K562 (cell line): ENCODE results near the gene LMTK2. TPM values are rescaled to one million over a fixed set of nuclear protein-coding genes. Genes with fewer than 3 reads are reported as not detected.

Source experiments
- ATAC-seq: fragments of 200-7000 bp; cut with Tn5 transposase; 3 replicates; pipeline ENCODE4 v1.9.1; 2020; ENCODE audit warnings: moderate library complexity
- BruUV-seq: library from RNA; stranded (reverse); fragments of 400-500 nt; replicated peaks from 2 replicates; lab custom pipeline; 2021; lab: Mats Ljungman, UMichigan
- CTCF ChIA-PET: fragments of 300-600 bp; formaldehyde crosslinking; extraction: SDS; loops from one replicate; lab custom pipeline; 2021; ENCODE audit warnings: low intra/inter-chr PET ratio; lab: Yijun Ruan, JAX
- POLR2A ChIA-PET: fragments of 300-600, 350-650 bp; sonication (Branson Sonifier 250); formaldehyde crosslinking; extraction: SDS; loops from one replicate; lab custom pipeline; 2021; ENCODE audit warnings: antibody characterized with exemption, inconsistent platforms; lab: Yijun Ruan, JAX
- DNase-seq, 4 experiments: peaks; one replicate each; pipeline versions ENCODE4 v3.0.0 to v3.0.0-alpha.2; 2011 to 2018; ENCODE audit warnings: low spot score in 3 of 4, mixed read lengths in 3 of 4; ENCODE audit errors: extremely low read depth in 1 of 4
- FAIRE-seq: peaks from 2 replicates; lab custom pipeline; 2011; peaks lifted over from hg19 to GRCh38; lab: Jason Lieb, UNC
- H2AFZ ChIP-seq: 2 replicates; pipeline ENCODE4 v1.6.0; 2011; ENCODE audit warnings: low read depth, low read length, control low read depth, inconsistent platforms
- H3K27ac ChIP-seq: fragments of 200-600 bp; 3 replicates; pipeline ENCODE4 v1.8.0; 2011; ENCODE audit warnings: low read depth, mild to moderate bottlenecking, control low read depth, inconsistent platforms, low read length, moderate library complexity, mixed read lengths; ENCODE audit errors: extremely low read depth
- H3K27me3 ChIP-seq, 2 experiments: fragments of 300-600 bp in 1 of 2; 2 replicates in 1 of 2; 3 replicates in 1 of 2; pipeline versions ENCODE4 v1.6.0 to v1.8.0; 2011; ENCODE audit warnings: inconsistent platforms in 2 of 2, low read length in 2 of 2, mild to moderate bottlenecking in 1 of 2, mixed read lengths in 1 of 2, moderate library complexity in 1 of 2; ENCODE audit not compliant: control insufficient read depth in 2 of 2, insufficient read depth in 2 of 2
- H3K36me3 ChIP-seq: fragments of 300-600 bp; 3 replicates; pipeline ENCODE4 v1.8.0; 2011; ENCODE audit warnings: mild to moderate bottlenecking, low read length, inconsistent platforms; ENCODE audit not compliant: control insufficient read depth, insufficient read depth
- H3K4me1 ChIP-seq, 2 experiments: fragments of 200-600 bp in 1 of 2; replicated peaks in 1 of 2; 2 replicates in 1 of 2; 3 replicates in 1 of 2; pipeline versions ENCODE4 v1.5.1 to v1.8.0; 2011; ENCODE audit warnings: inconsistent platforms in 2 of 2, low read length in 2 of 2, mild to moderate bottlenecking in 1 of 2, mixed read lengths in 1 of 2, moderate library complexity in 1 of 2; ENCODE audit not compliant: control insufficient read depth in 2 of 2, insufficient read depth in 2 of 2
- H3K4me2 ChIP-seq: 2 replicates; pipeline ENCODE4 v1.6.1; 2011; ENCODE audit warnings: low read length, control low read depth, inconsistent platforms, mixed read lengths; ENCODE audit not compliant: insufficient read depth
- H3K4me3 ChIP-seq: fragments of 200-600 bp; sonication (generic), shearing (Covaris generic); 2 replicates; pipeline ENCODE4 v1.5.1; 2016; ENCODE audit warnings: control low read depth, inconsistent platforms
- H3K79me2 ChIP-seq: fragments of 200-600 bp; 3 replicates; pipeline ENCODE4 v1.8.0; 2011; ENCODE audit warnings: low read length, inconsistent platforms; ENCODE audit not compliant: control insufficient read depth, insufficient read depth
- H3K9ac ChIP-seq, 2 experiments: 2 replicates each; pipeline versions ENCODE4 v1.6.0 to v1.6.1; 2011; ENCODE audit warnings: low read depth in 2 of 2, low read length in 2 of 2, control low read depth in 1 of 2, inconsistent platforms in 1 of 2, mild to moderate bottlenecking in 1 of 2, mixed read lengths in 1 of 2; ENCODE audit not compliant: insufficient read depth in 1 of 2
- H3K9me1 ChIP-seq: one replicate; pipeline ENCODE4 v1.6.0; 2011; ENCODE audit warnings: inconsistent platforms, mild to moderate bottlenecking, low read length, moderate library complexity; ENCODE audit not compliant: control insufficient read depth, insufficient read depth
- H3K9me3 ChIP-seq: replicated peaks from 2 replicates; pipeline ENCODE4 v1.5.1; 2011; ENCODE audit warnings: low read depth, low read length, inconsistent platforms; ENCODE audit not compliant: control insufficient read depth, insufficient read depth
- H4K20me1 ChIP-seq: replicated peaks from 2 replicates; pipeline ENCODE4 v1.6.1; 2011; ENCODE audit warnings: low read length, inconsistent platforms, mixed read lengths; ENCODE audit not compliant: control insufficient read depth, insufficient read depth
- CBFA2T3 ChIP-seq: fragments of 450-650 bp; IDR thresholded peaks from 2 replicates; pipeline ENCODE4 v1.6.1; 2017
- CREB3L1 ChIP-seq: fragments of 450-650 bp; IDR thresholded peaks from 2 replicates; pipeline ENCODE4 v1.6.1; 2014; ENCODE audit warnings: low read depth, mild to moderate bottlenecking, moderate library complexity, borderline replicate concordance
- FOXJ2 ChIP-seq: fragments of 200-800 bp; sonication (Bioruptor generic); IDR thresholded peaks from 2 replicates; pipeline ENCODE4 v1.6.1; 2016; ENCODE audit warnings: missing genetic modification characterization, missing compliant biosample characterization
- FOXK1 ChIP-seq: sonication (generic); formaldehyde crosslinking; IDR thresholded peaks from 2 replicates; pipeline ENCODE4 v1.8.0; 2022; ENCODE audit warnings: missing genetic modification reagents, mild to moderate bottlenecking, borderline replicate concordance
- LEF1 ChIP-seq: fragments of 450-650 bp; IDR thresholded peaks from 2 replicates; pipeline ENCODE4 v1.6.1; 2016; ENCODE audit warnings: mild to moderate bottlenecking
- MXI1 ChIP-seq: IDR thresholded peaks from 2 replicates; pipeline ENCODE4 v1.6.1; 2011; ENCODE audit warnings: low read depth, mild to moderate bottlenecking, improper control_type of control experiment, low read length
- SMAD1 ChIP-seq: fragments of 150-350 bp; IDR thresholded peaks from 2 replicates; pipeline ENCODE4 v1.6.1; 2014; ENCODE audit warnings: low read length, low read depth; ENCODE audit not compliant: partially characterized antibody
- STAT6 ChIP-seq: sonication (generic); formaldehyde crosslinking; IDR thresholded peaks from 2 replicates; pipeline ENCODE4 v1.8.1; 2023; ENCODE audit warnings: mild to moderate bottlenecking, missing genetic modification reagents
- TAL1 ChIP-seq: fragments of 450-650 bp; IDR thresholded peaks from 2 replicates; pipeline ENCODE4 v1.6.1; 2016; ENCODE audit warnings: mild to moderate bottlenecking
- TOE1 ChIP-seq, 2 experiments: fragments of 450-650 bp in 1 of 2; sonication (generic) in 1 of 2; formaldehyde crosslinking in 1 of 2; IDR thresholded peaks; 2 replicates each; pipeline versions ENCODE4 v1.7.1 to v1.8.0; 2016 to 2022; ENCODE audit warnings: borderline replicate concordance in 2 of 2, mild to moderate bottlenecking in 2 of 2, antibody characterized with exemption in 1 of 2, inconsistent platforms in 1 of 2, low read depth in 1 of 2, missing genetic modification reagents in 1 of 2, moderate library complexity in 1 of 2
- ZFP30 ChIP-seq: fragments of 250-450 bp; sonication (Bioruptor Pico); IDR thresholded peaks from 2 replicates; pipeline ENCODE4 v1.8.0; 2022; ENCODE audit warnings: moderate library complexity, mild to moderate bottlenecking, inconsistent platforms, borderline replicate concordance
- ZNF121 ChIP-seq: sonication (generic); formaldehyde crosslinking; conservative IDR thresholded peaks from 2 replicates; pipeline ENCODE4 v1.8.0; 2022; ENCODE audit warnings: missing genetic modification reagents
- ZNF133 ChIP-seq: fragments of 250-450 bp; sonication (Bioruptor Pico); IDR thresholded peaks from 2 replicates; pipeline ENCODE4 v1.4.0; 2020; ENCODE audit warnings: mild to moderate bottlenecking
- ZNF263 ChIP-seq: sonication (generic); formaldehyde crosslinking; IDR thresholded peaks from 2 replicates; pipeline ENCODE4 v1.8.0; 2022; ENCODE audit warnings: mild to moderate bottlenecking, missing genetic modification reagents, borderline replicate concordance
- ZNF354B ChIP-seq: fragments of 250-450 bp; sonication (Bioruptor Pico); IDR thresholded peaks from 2 replicates; pipeline ENCODE4 v1.4.0; 2020
- ZNF436 ChIP-seq: fragments of 250-450, 450-650 bp; sonication (Bioruptor Pico); formaldehyde crosslinking; IDR thresholded peaks from 2 replicates; pipeline ENCODE4 v1.7.0; 2020; ENCODE audit warnings: mild to moderate bottlenecking
- ZNF57 ChIP-seq: fragments of 450-650 bp; formaldehyde crosslinking; IDR thresholded peaks from 2 replicates; pipeline ENCODE4 v1.4.0; 2020; ENCODE audit warnings: mild to moderate bottlenecking, moderate library complexity
- WGBS: fragments of 100-300 bp; shearing (Covaris generic); methylation state at CpG from one replicate; pipeline ENCODE4 v1.1.6; 2016; ENCODE audit warnings: low coverage, mixed read lengths; ENCODE audit not compliant: insufficient coverage; ENCODE audit errors: missing lambda C conversion rate; 5-methylcytosine and 5-hydroxymethylcytosine counted together
- in situ Hi-C: fragments of 300-500 bp; cut with MboI; formaldehyde crosslinking; loops from 4 replicates; pipeline ENCODE4 v1.15.0; 2018; ENCODE audit warnings: inconsistent platforms, mixed read lengths
- intact Hi-C: fragments of 100-400 bp; cut with micrococcal nuclease; formaldehyde crosslinking; loops from 2 replicates; pipeline ENCODE4 v1.14.2; 2022
- polyA plus RNA-seq, 8 experiments: library from polyadenylated mRNA; depleted of rRNA in 4 of 8; stranded (reverse) in 5 of 8; unstranded in 3 of 8; fragments of >200 nt; fragmentation: Nextera tagmentation in 2 of 8; fragmentation: Illumina TruSeq in 1 of 8; extraction: Ambion mirVana in 2 of 8; extraction: Trizol in 1 of 8; gene quantifications; 2 replicates each; pipeline versions ENCODE4 v1.2.1 to v1.2.3, GENCODE V29; 2011 to 2014; ENCODE audit warnings: inconsistent platforms in 1 of 8, missing spikeins in 1 of 8
- total RNA-seq, 7 experiments: library from RNA; depleted of rRNA in 6 of 7; stranded (reverse); fragments of >200 nt in 6 of 7; fragmentation: Illumina TruSeq in 2 of 7; extraction: Trizol in 2 of 7; gene quantifications; 2 replicates each; pipeline versions ENCODE4 v1.2.1 to v1.2.3, GENCODE V29; 2011 to 2021; ENCODE audit warnings: low replicate concordance in 1 of 7

Gene LMTK2
- total and polyA plus RNA-seq, 9 of the 15 experiments (the other 6 are each of a cell fraction or from before 2014, with no cell fraction given): 0.78 to 16.4 (median 6.3) TPM

- Histone ChIP-seq H3K4me2 (no peak overlapping the region), H3K27me3 (peaks cover 3 to 61% of the 10 kb centered on the region in 2 experiments; a peak in 4 of 5 replicates), H3K79me2 (no peaks in the 10 kb centered on the region), H3K9me3 (no peaks in the 10 kb centered on the region), H2AFZ (no peak overlapping the region), H4K20me1 (no peaks in the 10 kb centered on the region; the same call in 1 of the 2 replicates), H3K4me3 (no peak overlapping the region), H3K27ac (no peak overlapping the region), H3K4me1 (peaks cover 0 to 49% of the 10 kb centered on the region in 2 experiments; a peak in 1 of 5 replicates), H3K36me3 (no peaks in the 10 kb centered on the region), H3K9ac (no peak overlapping the region), H3K9me1 (no peaks in the 10 kb centered on the region)
- FAIRE-seq (peak; percentile 70), ATAC-seq (peak; percentile 40; the same call in 2 of the 3 replicates), DNase-seq (peak in 2 of 4 experiments; percentile 19 to 37)
- BruUV-seq: no TSS peak
- ChIA-PET CTCF (no interaction called here), POLR2A (interaction anchor here (0.6 kb wide), 1 partner anchor 63 kb away, joined by 3 read pairs; no protein-coding TSS in a partner anchor)
- in situ Hi-C loops: no loop called here
- intact Hi-C loops: no loop called here
- 35% methylated on average over 16 of the region's 16 CpGs for WGBS
- TF ChIP-seq ZNF57 (CRISPR knock-in tag) (no peak), MXI1 (no peak), STAT6 (no peak), CBFA2T3 (no peak), FOXJ2 (tag) (no peak), ZFP30 (CRISPR knock-in tag) (no peak), ZNF436 (CRISPR knock-in tag) (no peak), ZNF133 (CRISPR knock-in tag) (no peak), ZNF354B (no peak), CREB3L1 (no peak), FOXK1 (CRISPR knock-in tag) (no peak), SMAD1 (no peak), ZNF263 (no peak), TAL1 (no peak), ZNF121 (CRISPR knock-in tag) (no peak), LEF1 (no peak), TOE1 (IDR thresholded peaks at IDR 0.05; ENCODE audit: borderline replicate concordance) (no peak), TOE1 (CRISPR knock-in tag; IDR thresholded peaks at IDR 0.05; ENCODE audit: borderline replicate concordance, low read depth) (no peak)
These were observed 119.4 kb downstream of the LMTK2 start for GRCh38 chr7:98225913-98226614.
